Inferior parietal cortex (tissue), 1 donor: ENCODE measurements around the gene PARP4.
"Not testable (repeated sequence)": the region's sequence is repeated elsewhere in the genome, so short reads cannot be mapped to it uniquely, and the experiment has no call there.

Source experiments
- DNase-seq: peaks from one replicate; pipeline ENCODE4 v3.0.0-alpha.2; 2016; ENCODE audit errors: extremely low spot score

The PARP4 gene

GRCh38 chr13:24450530-24450929, 62.0 kb downstream of the PARP4 start:
- DNase-seq, result no peak

GRCh38 chr13:24444851-24445250, 67.7 kb downstream of the PARP4 start:
- DNase-seq, result not testable (repeated sequence)

GRCh38 chr13:24443366-24443765, 69.2 kb downstream of the PARP4 start:
- DNase-seq, result no peak

GRCh38 chr13:24426045-24426444, 86.5 kb downstream of the PARP4 start:
- not testable (repeated sequence) for DNase-seq

GRCh38 chr13:24419668-24420067, 92.9 kb downstream of the PARP4 start:
- not testable (repeated sequence) for DNase-seq

- no peak for DNase-seq
Observed at GRCh38 chr13:24407844-24408243, 104.7 kb downstream of the PARP4 start.

- no peak for DNase-seq
Observed at GRCh38 chr13:24406524-24406923, 106.1 kb downstream of the PARP4 start.

- DNase-seq, result no peak
Observed at GRCh38 chr13:24396821-24397220, 115.8 kb downstream of the PARP4 start.

- no peak for DNase-seq
Observed at GRCh38 chr13:24392972-24393371, 119.6 kb downstream of the PARP4 start.

GRCh38 chr13:24391771-24392683, 120.6 kb downstream of the PARP4 start:
- not testable (repeated sequence) for DNase-seq

GRCh38 chr13:24390795-24391194, 121.8 kb downstream of the PARP4 start:
- not testable (repeated sequence) for DNase-seq

- DNase-seq, result no peak
Observed at GRCh38 chr13:24389506-24389905, 123.1 kb downstream of the PARP4 start.

- not testable (repeated sequence) for DNase-seq
Observed at GRCh38 chr13:24388743-24389142, 123.8 kb downstream of the PARP4 start.

GRCh38 chr13:24386816-24387708, 125.5 kb downstream of the PARP4 start:
- DNase-seq, result no peak

- DNase-seq, result no peak
Observed at GRCh38 chr13:24385902-24386301, 126.7 kb downstream of the PARP4 start.

GRCh38 chr13:24384946-24385345, 127.6 kb downstream of the PARP4 start:
- DNase-seq, result not testable (repeated sequence)

GRCh38 chr13:24384091-24384490, 128.5 kb downstream of the PARP4 start:
- not testable (repeated sequence) for DNase-seq

- no peak for DNase-seq
Observed at GRCh38 chr13:24381541-24382265, 130.9 kb downstream of the PARP4 start.

- DNase-seq, result not testable (repeated sequence)
Observed at GRCh38 chr13:24380881-24381280, 131.7 kb downstream of the PARP4 start.

- not testable (repeated sequence) for DNase-seq
Observed at GRCh38 chr13:24380227-24380626, 132.4 kb downstream of the PARP4 start.

- not testable (repeated sequence) for DNase-seq
Observed at GRCh38 chr13:24371273-24371672, 141.3 kb downstream of the PARP4 start.
